ENCODE measurements around the gene ENOX1.
"Not testable (repeated sequence)": the region's sequence is repeated elsewhere in the genome, so short reads cannot be mapped to it uniquely, and the experiment has no call there.

Gene ENOX1

GRCh38 chr13:43786766-43787517 is at the start of gene ENOX1:
ENOX1 (minus strand) TSS chr13:43786972.
- no peak for DNase-seq (ENCODE audit: low spot score)

- no peak for DNase-seq (ENCODE audit: low spot score)
Observed at GRCh38 chr13:43835701-43836100, 48.9 kb upstream of the ENOX1 start.

GRCh38 chr13:43831088-43831487 is 44.3 kb upstream of the ENOX1 start:
- DNase-seq (ENCODE audit: low spot score), result no peak

GRCh38 chr13:43830497-43830881 is 43.7 kb upstream of the ENOX1 start:
- DNase-seq (ENCODE audit: low spot score), result no peak

- DNase-seq (ENCODE audit: low spot score), result not testable (repeated sequence)
Observed at GRCh38 chr13:43824656-43825055, 37.9 kb upstream of the ENOX1 start.

GRCh38 chr13:43822969-43823368 is 36.2 kb upstream of the ENOX1 start:
- DNase-seq (ENCODE audit: low spot score), result no peak

- DNase-seq (ENCODE audit: low spot score), result no peak
Observed at GRCh38 chr13:43816401-43816889, 29.7 kb upstream of the ENOX1 start.

- DNase-seq (ENCODE audit: low spot score), result no peak
Observed at GRCh38 chr13:43815204-43815603, 28.4 kb upstream of the ENOX1 start.

- no peak for DNase-seq (ENCODE audit: low spot score)
Observed at GRCh38 chr13:43808676-43809075, 21.9 kb upstream of the ENOX1 start.

GRCh38 chr13:43805681-43806128 is 18.9 kb upstream of the ENOX1 start:
- DNase-seq (ENCODE audit: low spot score), result peak; percentile 4

- DNase-seq (ENCODE audit: low spot score), result peak; percentile 83
Observed at GRCh38 chr13:43805071-43805468, 18.3 kb upstream of the ENOX1 start.

GRCh38 chr13:43804461-43805070 is 17.8 kb upstream of the ENOX1 start:
- DNase-seq (ENCODE audit: low spot score), result peak; percentile 70

GRCh38 chr13:43802511-43802910 is 15.7 kb upstream of the ENOX1 start:
- no peak for DNase-seq (ENCODE audit: low spot score)

- DNase-seq (ENCODE audit: low spot score), result no peak
Observed at GRCh38 chr13:43800828-43801227, 14.1 kb upstream of the ENOX1 start.

GRCh38 chr13:43799191-43799590 is 12.4 kb upstream of the ENOX1 start:
- DNase-seq (ENCODE audit: low spot score), result no peak

GRCh38 chr13:43797869-43798268 is 11.1 kb upstream of the ENOX1 start:
- no peak for DNase-seq (ENCODE audit: low spot score)

- DNase-seq (ENCODE audit: low spot score), result no peak
Observed at GRCh38 chr13:43797159-43797558, 10.4 kb upstream of the ENOX1 start.

- no peak for DNase-seq (ENCODE audit: low spot score)
Observed at GRCh38 chr13:43794416-43794815, 7.6 kb upstream of the ENOX1 start.

- no peak for DNase-seq (ENCODE audit: low spot score)
Observed at GRCh38 chr13:43792076-43792881, 5.5 kb upstream of the ENOX1 start.

GRCh38 chr13:43787997-43788396 is 1.2 kb upstream of the ENOX1 start:
- no peak for DNase-seq (ENCODE audit: low spot score)

- DNase-seq (ENCODE audit: low spot score), result no peak
Observed at GRCh38 chr13:43787518-43787891, 733 bp upstream of the ENOX1 start.

GRCh38 chr13:43786472-43786765 is 353 bp downstream of the ENOX1 start:
- DNase-seq (ENCODE audit: low spot score), result no peak
